HepG2 (cell line): ENCODE results near the gene SEMA3B. TPM values are rescaled to one million over a fixed set of nuclear protein-coding genes. Genes with fewer than 3 reads are reported as not detected.
A peak's percentile ranks its signal among the peaks of the same experiment; 100 is the strongest.
"Not testable (repeated sequence)": the region's sequence is repeated elsewhere in the genome, so short reads cannot be mapped to it uniquely, and the experiment has no call there.

ENCODE experiments used
- ATAC-seq: fragments of 200-7000 bp; cut with Tn5 transposase; 3 replicates; pipeline ENCODE4 v1.9.1; 2020; ENCODE audit warnings: mild to moderate bottlenecking, moderate library complexity
- BruUV-seq: library from RNA; stranded (reverse); fragments of 400-500 nt; replicated peaks from 2 replicates; lab custom pipeline; 2021; lab: Mats Ljungman, UMichigan
- CTCF ChIA-PET: fragments of 300-600 bp; formaldehyde crosslinking; extraction: SDS; loops from one replicate; lab custom pipeline; 2021; ENCODE audit warnings: low total read pairs, inconsistent platforms, low intra/inter-chr PET ratio; lab: Yijun Ruan, JAX
- POLR2A ChIA-PET: fragments of 350-600 bp; sonication (Branson Sonifier 250); formaldehyde crosslinking; loops from one replicate; lab custom pipeline; 2020; ENCODE audit warnings: antibody characterized with exemption, inconsistent platforms; lab: Yijun Ruan, JAX
- DNase-seq: peaks from one replicate; pipeline ENCODE4 v3.0.0-alpha.2; 2015; ENCODE audit warnings: low spot score
- FAIRE-seq: peaks from 3 replicates; lab custom pipeline; 2011; peaks lifted over from hg19 to GRCh38; lab: Jason Lieb, UNC
- H2AFZ ChIP-seq: one replicate; pipeline ENCODE4 v1.6.1; 2011; ENCODE audit warnings: low read length, inconsistent platforms
- H3K27ac ChIP-seq: fragments of 300-600 bp; 3 replicates; pipeline ENCODE4 v1.8.0; 2011; ENCODE audit warnings: mixed run types, mild to moderate bottlenecking, mixed read lengths, low read length, inconsistent platforms; ENCODE audit not compliant: insufficient read depth; ENCODE audit errors: extremely low read length
- H3K27me3 ChIP-seq, 2 experiments: fragments of 200-600 bp in 1 of 2; 2 replicates in 1 of 2; 3 replicates in 1 of 2; pipeline versions ENCODE4 v1.6.0 to v1.8.0; 2011; ENCODE audit warnings: low read length in 2 of 2, mild to moderate bottlenecking in 2 of 2, moderate library complexity in 2 of 2, inconsistent platforms in 1 of 2; ENCODE audit not compliant: insufficient read depth in 2 of 2, control insufficient read depth in 1 of 2
- H3K36me3 ChIP-seq, 2 experiments: fragments of 200-600 bp in 1 of 2; replicated peaks in 1 of 2; 2 replicates in 1 of 2; 3 replicates in 1 of 2; pipeline versions ENCODE4 v1.5.1 to v1.8.0; 2011; ENCODE audit warnings: low read length in 2 of 2, inconsistent platforms in 1 of 2; ENCODE audit not compliant: insufficient read depth in 2 of 2, control insufficient read depth in 1 of 2
- H3K4me1 ChIP-seq: 2 replicates; pipeline ENCODE4 v1.5.1; 2012; ENCODE audit warnings: low read length, inconsistent platforms; ENCODE audit not compliant: insufficient read depth
- H3K4me2 ChIP-seq: 2 replicates; pipeline ENCODE4 v1.6.0; 2011; ENCODE audit warnings: low read depth, low read length, inconsistent platforms
- H3K4me3 ChIP-seq, 3 experiments: fragments of 200-600 bp in 1 of 3; sonication (generic), shearing (Covaris generic) in 1 of 3; replicated peaks in 1 of 3; 2 replicates each; pipeline ENCODE4 v1.5.1; 2011 to 2016; ENCODE audit warnings: low read length in 3 of 3, inconsistent platforms in 2 of 3, low read depth in 2 of 3, mild to moderate bottlenecking in 2 of 3, control low read depth in 1 of 3, mixed read lengths in 1 of 3; ENCODE audit not compliant: insufficient read depth in 1 of 3
- H3K79me2 ChIP-seq: one replicate; pipeline ENCODE4 v1.6.1; 2011; ENCODE audit warnings: low read length, inconsistent platforms; ENCODE audit not compliant: insufficient read depth
- H3K9ac ChIP-seq: 2 replicates; pipeline ENCODE4 v1.6.0; 2011; ENCODE audit warnings: mild to moderate bottlenecking, low read depth, low read length, inconsistent platforms; ENCODE audit not compliant: insufficient read depth
- H3K9me3 ChIP-seq: 2 replicates; pipeline ENCODE4 v1.5.1; 2012; ENCODE audit warnings: mild to moderate bottlenecking, low read length
- H4K20me1 ChIP-seq: 2 replicates; pipeline ENCODE4 v1.6.0; 2011; ENCODE audit warnings: inconsistent platforms, mild to moderate bottlenecking, low read length, moderate library complexity; ENCODE audit not compliant: insufficient read depth
- CCAR2 ChIP-seq: fragments of 200-400 bp; formaldehyde crosslinking; optimal IDR thresholded peaks from 2 replicates; pipeline ENCODE3; 2018; ENCODE audit warnings: low read depth, mild to moderate bottlenecking, low read length, moderate library complexity
- RAD21 ChIP-seq: fragments of 450-650 bp; formaldehyde crosslinking; IDR thresholded peaks from 2 replicates; pipeline ENCODE4 v1.5.0; 2020; ENCODE audit warnings: mild to moderate bottlenecking
- SNAI1 ChIP-seq: sonication (generic); formaldehyde crosslinking; IDR thresholded peaks from 2 replicates; pipeline ENCODE4 v1.5.0; 2020; ENCODE audit warnings: mild to moderate bottlenecking, missing genetic modification reagents, borderline replicate concordance
- ZMAT3 ChIP-seq: sonication (generic); formaldehyde crosslinking; conservative IDR thresholded peaks from 2 replicates; pipeline ENCODE4 v1.7.0; 2021; ENCODE audit warnings: missing genetic modification reagents
- ZNF562 ChIP-seq: sonication (generic); formaldehyde crosslinking; IDR thresholded peaks from 2 replicates; pipeline ENCODE4 v1.8.0; 2022; ENCODE audit warnings: missing genetic modification reagents, borderline replicate concordance
- ZNF672 ChIP-seq: sonication (generic); formaldehyde crosslinking; IDR thresholded peaks from 2 replicates; pipeline ENCODE4 v1.8.1; 2022; ENCODE audit warnings: missing genetic modification reagents
- ZNF776 ChIP-seq: sonication (generic); formaldehyde crosslinking; IDR thresholded peaks from 2 replicates; pipeline ENCODE4 v1.4.0; 2020; ENCODE audit warnings: mild to moderate bottlenecking, missing genetic modification reagents
- WGBS: methylation state at CpG from one replicate; pipeline ENCODE4 v1.1.6; 2017; ENCODE audit warnings: low lambda C conversion rate; 5-methylcytosine and 5-hydroxymethylcytosine counted together
- in situ Hi-C: cut with HindIII; loops from 2 replicates; pipeline ENCODE4 v1.10.0; 2017; ENCODE audit warnings: low pct_unique_long_range_greater_than_20kb; ENCODE audit not compliant: extremely low pct_ligation_motif_present
- intact Hi-C: fragments of 100-400 bp; cut with micrococcal nuclease; formaldehyde crosslinking; loops from one replicate; pipeline ENCODE4 v1.10.0; 2022; ENCODE audit not compliant: unreplicated experiment
- polyA plus RNA-seq, 8 experiments: library from polyadenylated mRNA; depleted of rRNA in 3 of 8; stranded (reverse) in 7 of 8; unstranded in 1 of 8; fragments of >200 nt; fragmentation: Illumina TruSeq in 4 of 8; extraction: Trizol in 4 of 8; gene quantifications; 2 replicates each; pipeline versions ENCODE4 v1.2.1 to v1.2.3, GENCODE V29; 2011 to 2016; ENCODE audit warnings: low read depth in 4 of 8, missing spikeins in 1 of 8, mixed read lengths in 1 of 8; ENCODE audit not compliant: insufficient read depth in 1 of 8
- total RNA-seq, 5 experiments: library from RNA; depleted of rRNA; stranded (reverse); fragments of >200 nt; fragmentation: Illumina TruSeq; extraction: Trizol; gene quantifications; 2 replicates each; pipeline ENCODE4 v1.2.3, GENCODE V29; 2016; ENCODE audit warnings: low read depth in 1 of 5
- TF ChIP-seq, protein P1 (sequence below): sonication (generic); formaldehyde crosslinking; IDR thresholded peaks from 2 replicates; pipeline ENCODE4 v1.4.0; 2020; ENCODE audit warnings: low read depth, missing genetic modification reagents

The SEMA3B gene
- total and polyA plus RNA-seq, 2 of the 13 experiments (the other 11 are each of a cell fraction or from before 2014, with no cell fraction given): 93.2 to 158 TPM

GRCh38 chr3:50304601-50305000 lies 35.7 kb downstream of the SEMA3B start:
- Histone ChIP-seq H3K4me2 (no peak overlapping the region), H3K27ac (peak overlapping the region; percentile 19), H4K20me1 (peaks cover 11% of the 10 kb centered on the region), H3K9me3 (peaks cover 6% of the 10 kb centered on the region), H2AFZ (no peak overlapping the region), H3K79me2 (peaks cover 32% of the 10 kb centered on the region), H3K27me3 (no peaks in the 10 kb centered on the region; a peak in 1 of 5 replicates), H3K4me3 (no peak overlapping the region), H3K9ac (no peak overlapping the region), H3K36me3 (peaks cover 1 to 3% of the 10 kb centered on the region in 2 experiments; a peak in 2 of 5 replicates), H3K4me1 (peaks cover 52% of the 10 kb centered on the region)
- FAIRE-seq (peak; percentile 18), DNase-seq (no peak), ATAC-seq (no peak)
- intact Hi-C loops: loop anchor here (5.0 kb wide), 1 partner anchor 42 kb away; no protein-coding TSS in a partner anchor
- CTCF ChIA-PET: no interaction called here
- no peak for TF ChIP-seq CCAR2
- no peak for TF ChIP-seq RAD21
- TF ChIP-seq ZNF672 (CRISPR knock-in tag): no peak
- no peak for TF ChIP-seq ZNF776 (CRISPR knock-in tag)
- no peak for TF ChIP-seq SNAI1 (CRISPR knock-in tag)
- TF ChIP-seq, protein P1, sequence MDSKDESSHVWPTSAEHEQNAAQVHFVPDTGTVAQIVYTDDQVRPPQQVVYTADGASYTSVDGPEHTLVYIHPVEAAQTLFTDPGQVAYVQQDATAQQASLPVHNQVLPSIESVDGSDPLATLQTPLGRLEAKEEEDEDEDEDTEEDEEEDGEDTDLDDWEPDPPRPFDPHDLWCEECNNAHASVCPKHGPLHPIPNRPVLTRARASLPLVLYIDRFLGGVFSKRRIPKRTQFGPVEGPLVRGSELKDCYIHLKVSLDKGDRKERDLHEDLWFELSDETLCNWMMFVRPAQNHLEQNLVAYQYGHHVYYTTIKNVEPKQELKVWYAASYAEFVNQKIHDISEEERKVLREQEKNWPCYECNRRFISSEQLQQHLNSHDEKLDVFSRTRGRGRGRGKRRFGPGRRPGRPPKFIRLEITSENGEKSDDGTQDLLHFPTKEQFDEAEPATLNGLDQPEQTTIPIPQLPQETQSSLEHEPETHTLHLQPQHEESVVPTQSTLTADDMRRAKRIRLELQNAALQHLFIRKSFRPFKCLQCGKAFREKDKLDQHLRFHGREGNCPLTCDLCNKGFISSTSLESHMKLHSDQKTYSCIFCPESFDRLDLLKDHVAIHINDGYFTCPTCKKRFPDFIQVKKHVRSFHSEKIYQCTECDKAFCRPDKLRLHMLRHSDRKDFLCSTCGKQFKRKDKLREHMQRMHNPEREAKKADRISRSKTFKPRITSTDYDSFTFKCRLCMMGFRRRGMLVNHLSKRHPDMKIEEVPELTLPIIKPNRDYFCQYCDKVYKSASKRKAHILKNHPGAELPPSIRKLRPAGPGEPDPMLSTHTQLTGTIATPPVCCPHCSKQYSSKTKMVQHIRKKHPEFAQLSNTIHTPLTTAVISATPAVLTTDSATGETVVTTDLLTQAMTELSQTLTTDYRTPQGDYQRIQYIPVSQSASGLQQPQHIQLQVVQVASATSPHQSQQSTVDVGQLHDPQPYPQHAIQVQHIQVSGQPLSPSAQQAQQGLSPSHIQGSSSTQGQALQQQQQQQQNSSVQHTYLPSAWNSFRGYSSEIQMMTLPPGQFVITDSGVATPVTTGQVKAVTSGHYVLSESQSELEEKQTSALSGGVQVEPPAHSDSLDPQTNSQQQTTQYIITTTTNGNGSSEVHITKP (CRISPR knock-in tag): no peak
- TF ChIP-seq ZNF562 (CRISPR knock-in tag): no peak
- TF ChIP-seq ZMAT3 (CRISPR knock-in tag): no peak
- BruUV-seq: no TSS peak
- POLR2A ChIA-PET: interaction anchor here (2.1 to 7.9 kb wide), 6 partner anchors 12 to 41 kb away, joined by 9 to 222 read pairs (median 34); partner anchors contain the start of genes HYAL2, IFRD2 and TUSC2
- in situ Hi-C loops: no loop called here

DNA sequence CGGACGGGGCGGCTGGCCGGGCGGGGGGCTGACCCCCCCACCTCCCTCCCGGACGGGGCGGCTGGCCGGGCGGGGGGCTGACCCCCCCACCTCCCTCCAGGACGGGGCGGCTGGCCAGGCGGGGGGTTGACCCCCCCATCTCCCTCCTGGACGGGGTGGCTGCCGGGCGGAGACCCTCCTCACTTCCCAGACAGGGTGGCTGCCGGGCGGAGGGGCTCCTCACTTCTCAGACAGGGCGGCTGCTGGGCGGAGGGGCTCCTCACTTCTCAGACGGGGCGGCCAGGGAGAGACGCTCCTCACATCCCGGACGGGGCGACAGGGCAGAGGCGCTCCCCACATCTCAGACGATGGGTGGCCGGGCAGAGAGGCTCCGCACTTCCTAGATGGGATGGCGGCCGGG lies 43.1 kb downstream of the SEMA3B start:
- BruUV-seq, in situ Hi-C loops, ATAC-seq: not testable (repeated sequence)

More for the DNA sequence above, 43.1 kb downstream of the SEMA3B start:
- H4K20me1 ChIP-seq, H3K9me3 ChIP-seq, CTCF ChIA-PET, H2AFZ ChIP-seq, H3K4me3 ChIP-seq, H3K27me3 ChIP-seq, H3K4me2 ChIP-seq, DNase-seq, POLR2A ChIA-PET, FAIRE-seq, H3K9ac ChIP-seq, H3K36me3 ChIP-seq, H3K27ac ChIP-seq, H3K79me2 ChIP-seq, intact Hi-C loops: not testable (repeated sequence)
- peaks cover 24% of the 10 kb centered on the region for H3K4me1 ChIP-seq
- WGBS: 100% methylated on average over 5 of the region's 32 CpGs
